GM12875 (cell line): ENCODE results near the gene KRT6A.
"Not testable (repeated sequence)": the region's sequence is repeated elsewhere in the genome, so short reads cannot be mapped to it uniquely, and the experiment has no call there.

Experiments
- H3K4me3 ChIP-seq: one replicate; pipeline ENCODE4 v1.5.1; 2011; ENCODE audit warnings: low read depth, low read length, control low read depth
- TF ChIP-seq, protein P1 (sequence below): IDR thresholded peaks from 2 replicates; pipeline ENCODE4 v1.5.1; 2011; ENCODE audit warnings: low read depth, mild to moderate bottlenecking, control low read depth, inconsistent platforms, low read length, moderate library complexity, borderline replicate concordance; ENCODE audit not compliant: insufficient read depth

KRT6A gene

DNA sequence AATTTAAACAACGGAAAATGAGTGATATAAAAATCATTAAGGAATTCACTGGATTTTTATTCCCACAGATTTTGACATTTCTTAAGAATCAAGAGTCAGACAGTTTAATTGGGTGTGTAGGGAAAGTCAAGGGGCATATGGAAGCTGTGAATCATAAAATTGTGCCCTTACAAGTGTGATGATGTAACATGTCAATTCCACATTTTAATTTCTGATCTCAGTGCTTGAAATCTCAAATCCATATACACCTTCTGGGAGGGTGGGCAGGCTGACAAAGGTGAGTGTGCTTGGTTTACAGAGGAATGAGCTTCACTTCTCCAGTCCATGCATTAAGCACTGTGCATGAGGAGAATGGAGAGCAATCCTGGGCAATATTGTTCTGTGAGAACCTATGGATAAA lies 1.0 kb upstream of the KRT6A start:
- no peak overlapping the region for H3K4me3 ChIP-seq
- TF ChIP-seq, protein P1, sequence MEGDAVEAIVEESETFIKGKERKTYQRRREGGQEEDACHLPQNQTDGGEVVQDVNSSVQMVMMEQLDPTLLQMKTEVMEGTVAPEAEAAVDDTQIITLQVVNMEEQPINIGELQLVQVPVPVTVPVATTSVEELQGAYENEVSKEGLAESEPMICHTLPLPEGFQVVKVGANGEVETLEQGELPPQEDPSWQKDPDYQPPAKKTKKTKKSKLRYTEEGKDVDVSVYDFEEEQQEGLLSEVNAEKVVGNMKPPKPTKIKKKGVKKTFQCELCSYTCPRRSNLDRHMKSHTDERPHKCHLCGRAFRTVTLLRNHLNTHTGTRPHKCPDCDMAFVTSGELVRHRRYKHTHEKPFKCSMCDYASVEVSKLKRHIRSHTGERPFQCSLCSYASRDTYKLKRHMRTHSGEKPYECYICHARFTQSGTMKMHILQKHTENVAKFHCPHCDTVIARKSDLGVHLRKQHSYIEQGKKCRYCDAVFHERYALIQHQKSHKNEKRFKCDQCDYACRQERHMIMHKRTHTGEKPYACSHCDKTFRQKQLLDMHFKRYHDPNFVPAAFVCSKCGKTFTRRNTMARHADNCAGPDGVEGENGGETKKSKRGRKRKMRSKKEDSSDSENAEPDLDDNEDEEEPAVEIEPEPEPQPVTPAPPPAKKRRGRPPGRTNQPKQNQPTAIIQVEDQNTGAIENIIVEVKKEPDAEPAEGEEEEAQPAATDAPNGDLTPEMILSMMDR: no peak

DNA sequence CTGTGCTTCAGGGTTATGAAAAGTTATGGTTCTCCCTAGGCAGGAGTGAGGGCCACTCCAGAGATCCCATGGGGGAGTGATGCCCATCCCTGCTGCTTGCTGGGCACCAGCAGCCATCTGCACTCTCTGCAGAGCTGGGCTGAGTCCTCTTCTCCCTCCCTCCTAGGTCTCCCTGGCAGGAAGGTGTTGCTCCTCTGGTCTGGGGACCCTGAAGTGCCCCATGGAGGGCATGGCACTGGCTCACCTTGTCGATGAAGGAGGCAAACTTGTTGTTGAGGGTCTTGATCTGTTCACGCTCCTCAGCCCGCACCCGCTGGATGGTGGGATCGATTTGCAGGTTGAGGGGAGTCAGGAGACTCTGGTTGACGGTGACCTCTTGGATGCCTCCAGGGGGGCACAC lies 652 bp downstream of the KRT6A start:
- not testable (repeated sequence) for H3K4me3 ChIP-seq

DNA sequence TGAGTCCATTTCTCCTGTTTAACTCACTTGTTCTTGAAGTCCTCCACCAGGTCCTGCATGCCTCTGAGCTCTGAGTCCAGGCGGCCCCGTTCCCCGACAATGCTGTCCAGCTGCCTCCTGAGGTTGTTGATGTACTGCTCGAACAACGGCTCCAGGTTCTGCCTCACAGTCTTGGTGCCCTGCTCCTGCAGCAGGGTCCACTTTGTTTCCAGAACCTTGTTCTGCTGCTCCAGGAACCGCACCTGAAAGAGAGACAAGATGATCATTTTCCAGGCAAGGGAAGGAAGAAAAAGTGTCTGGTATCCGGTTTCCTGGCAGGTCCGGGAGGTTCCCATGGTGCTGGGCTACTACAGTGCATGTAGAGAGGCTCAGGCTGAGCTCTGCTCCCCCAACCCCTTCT lies 1.6 kb downstream of the KRT6A start:
- not testable (repeated sequence) for H3K4me3 ChIP-seq

DNA sequence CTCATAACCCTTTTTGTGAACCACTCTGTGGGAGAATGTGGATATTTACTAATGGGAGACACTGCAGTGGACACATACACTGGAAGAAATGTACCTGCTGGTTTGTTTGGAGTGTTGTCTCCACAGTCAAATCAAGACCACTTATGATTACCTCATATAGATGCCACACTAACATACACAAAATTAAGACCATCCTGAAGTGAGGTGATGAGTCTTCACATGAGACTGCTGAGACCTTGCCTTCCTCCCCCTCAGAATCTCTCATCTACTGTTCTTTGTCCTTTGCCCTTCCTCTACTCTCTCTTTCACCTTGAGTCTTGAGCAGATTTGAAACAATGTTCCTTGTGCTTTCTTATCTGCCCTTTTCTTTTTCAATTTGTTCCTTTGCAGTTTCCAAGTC lies 4.3 kb downstream of the KRT6A start:
- no peak overlapping the region for H3K4me3 ChIP-seq
- TF ChIP-seq, protein P1: no peak

DNA sequence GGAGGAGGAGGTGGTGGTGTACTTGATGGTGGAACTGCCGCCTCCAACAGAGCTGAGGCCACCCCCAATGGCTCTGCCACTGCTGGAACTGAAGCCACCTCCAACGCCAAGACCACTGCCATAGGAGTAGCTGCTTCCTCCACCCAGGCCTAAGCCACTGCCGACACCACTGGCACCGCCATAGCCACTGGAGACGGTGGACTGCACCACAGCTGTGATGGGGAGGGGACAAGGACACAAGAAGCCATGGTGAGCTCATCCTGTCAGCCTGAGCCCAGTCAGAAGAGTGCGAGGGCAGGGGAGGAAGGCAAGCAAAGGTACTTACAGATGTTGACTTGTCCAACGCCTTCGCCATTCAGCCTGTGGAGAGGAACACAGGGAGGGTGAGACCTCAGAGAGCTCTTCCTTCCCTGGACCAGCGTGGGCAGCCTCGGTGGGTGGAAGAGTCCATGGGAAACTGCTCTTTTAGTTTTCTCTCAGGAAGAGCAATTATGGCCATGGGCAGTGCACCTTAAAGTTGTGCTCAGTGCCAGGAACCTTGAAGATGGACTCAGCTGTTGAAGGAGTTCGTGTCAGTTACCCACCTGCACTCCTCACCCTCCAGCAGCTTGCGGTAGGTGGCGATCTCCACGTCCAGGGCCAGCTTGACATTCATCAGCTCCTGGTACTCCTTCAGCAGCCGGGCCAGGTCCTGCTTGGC lies 5.2 kb downstream of the KRT6A start:
- not testable (repeated sequence) for H3K4me3 ChIP-seq

DNA sequence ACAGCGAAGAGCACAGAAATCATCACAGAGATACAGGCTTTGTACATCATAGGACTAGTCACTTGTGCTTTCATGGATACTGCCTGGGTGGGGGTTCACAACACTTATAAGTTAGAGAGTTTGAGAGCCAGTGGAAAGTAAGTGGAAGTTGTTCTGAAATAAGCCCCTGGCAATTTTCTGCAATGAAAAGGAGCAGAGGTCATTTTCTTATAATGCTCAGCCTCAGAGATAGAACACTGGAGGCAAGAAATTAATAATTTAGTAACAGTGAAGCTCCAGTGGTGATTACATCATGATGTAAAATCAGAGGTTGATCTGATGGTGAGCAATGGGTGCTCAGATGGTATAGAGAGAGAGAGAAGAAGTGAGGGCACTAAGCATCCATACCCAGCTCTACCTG lies 5.8 kb downstream of the KRT6A start:
- TF ChIP-seq, protein P1: no peak
- H3K4me3 ChIP-seq: no peak overlapping the region

DNA sequence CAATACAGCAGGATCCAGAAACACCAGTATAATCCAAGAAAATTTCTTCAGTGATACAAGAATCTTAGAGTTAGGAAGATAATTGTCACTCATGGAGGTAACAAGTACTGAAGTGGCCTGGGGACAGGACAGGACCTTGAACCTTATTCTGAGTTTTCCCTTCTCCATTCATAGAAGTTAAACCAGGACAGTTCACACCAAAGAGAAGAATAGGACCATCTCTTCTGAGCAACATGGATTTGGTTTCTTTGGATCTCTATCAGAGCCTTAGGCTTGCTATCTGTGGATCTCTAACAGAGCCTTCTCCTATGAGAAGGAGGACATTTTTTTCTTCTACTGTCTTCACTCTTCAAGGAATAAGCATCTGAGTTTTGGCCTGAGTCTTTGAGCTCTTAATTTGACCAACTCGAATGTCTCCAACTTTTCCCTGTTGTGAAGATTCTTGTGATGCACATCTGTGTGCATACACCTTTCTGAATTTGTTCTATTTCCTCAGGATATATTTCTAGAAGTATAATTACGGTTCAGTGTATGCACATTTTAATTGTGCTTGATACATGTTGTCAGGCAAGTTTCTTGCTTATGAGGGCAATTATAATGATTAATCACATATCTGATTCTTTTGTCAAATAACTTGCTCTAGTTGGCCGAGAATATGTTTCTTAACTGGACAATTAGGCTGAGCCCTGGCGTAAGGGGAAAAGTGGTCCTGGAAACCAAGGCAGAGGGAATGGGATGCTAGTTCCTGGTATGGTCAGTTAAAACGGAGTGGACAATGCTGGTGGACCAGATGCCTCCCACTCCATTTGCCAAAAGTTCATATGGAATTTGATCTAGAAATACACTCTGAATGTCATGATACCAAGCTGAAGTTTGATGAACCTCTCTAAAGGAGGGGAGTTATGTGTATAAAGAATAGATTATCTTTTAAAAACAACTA lies 6.6 kb downstream of the KRT6A start:
- TF ChIP-seq, protein P1: no peak
- no peak overlapping the region for H3K4me3 ChIP-seq

DNA sequence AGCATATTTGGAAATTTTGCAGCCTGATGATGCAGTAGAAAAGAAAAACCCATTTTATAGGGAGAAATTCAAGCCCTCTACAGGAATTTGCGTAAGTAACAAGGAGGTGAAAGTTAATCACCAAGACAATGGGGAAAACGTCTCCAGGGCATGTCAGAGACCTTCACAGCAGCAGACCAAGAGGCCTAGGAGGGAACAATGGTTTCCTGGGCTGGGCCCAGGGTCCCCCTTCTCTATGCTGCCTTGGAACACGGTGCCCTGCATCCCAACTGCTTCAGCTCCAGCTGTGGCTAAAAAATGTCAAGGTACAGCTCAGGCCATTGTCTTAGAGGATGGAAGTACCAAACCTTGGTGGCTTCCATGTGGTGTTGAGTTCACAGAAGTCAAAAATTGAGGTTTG lies 13.0 kb downstream of the KRT6A start:
- TF ChIP-seq, protein P1: no peak

More for the DNA sequence above, 13.0 kb downstream of the KRT6A start:
- no peak overlapping the region for H3K4me3 ChIP-seq
